A673 (cell line): ENCODE results near the gene EDAR. TPM values are rescaled to one million over a fixed set of nuclear protein-coding genes. Genes with fewer than 3 reads are reported as not detected.

Experiments
- BruUV-seq: library from RNA; stranded (reverse); fragments of 400-500 nt; replicated peaks from 2 replicates; lab custom pipeline; 2021; lab: Mats Ljungman, UMichigan
- CTCF ChIA-PET: fragments of 300-600 bp; sonication (Branson Sonifier 250); formaldehyde crosslinking; loops from one replicate; lab custom pipeline; 2022; ENCODE audit warnings: antibody characterized with exemption; lab: Charles Lee
- POLR2A ChIA-PET: fragments of 300-600 bp; sonication (Branson Sonifier 250); formaldehyde crosslinking; loops from one replicate; lab custom pipeline; 2022; ENCODE audit warnings: antibody characterized with exemption; ENCODE audit not compliant: low non-redundant PET; lab: Charles Lee
- DNase-seq: peaks from one replicate; pipeline ENCODE4 v3.0.0-alpha.2; 2015; ENCODE audit warnings: low spot score
- H3K27ac ChIP-seq: fragments of 200-600 bp; sonication (generic); 2 replicates; pipeline ENCODE4 v1.5.1; 2016; ENCODE audit warnings: mixed run types, low read depth, mild to moderate bottlenecking, mixed read lengths, antibody characterized with exemption, low read length; ENCODE audit not compliant: poor library complexity, severe bottlenecking
- H3K27me3 ChIP-seq: fragments of 200-600 bp; sonication (generic); replicated peaks from 2 replicates; pipeline ENCODE4 v1.6.1; 2017; ENCODE audit warnings: mixed run types, low read depth, mild to moderate bottlenecking, mixed read lengths, antibody characterized with exemption, low read length; ENCODE audit not compliant: insufficient read depth, poor library complexity
- H3K36me3 ChIP-seq: fragments of 200-600 bp; sonication (generic); 2 replicates; pipeline ENCODE4 v1.6.1; 2016; ENCODE audit warnings: mixed run types, mild to moderate bottlenecking, mixed read lengths, antibody characterized with exemption, low read length; ENCODE audit not compliant: insufficient read depth, poor library complexity, severe bottlenecking
- H3K4me1 ChIP-seq: fragments of 200-600 bp; sonication (generic); 2 replicates; pipeline ENCODE4 v1.6.1; 2017; ENCODE audit warnings: mixed run types, mild to moderate bottlenecking, mixed read lengths, antibody characterized with exemption, low read length; ENCODE audit not compliant: insufficient read depth, poor library complexity, severe bottlenecking
- H3K4me3 ChIP-seq: fragments of 200-600 bp; sonication (generic); 2 replicates; pipeline ENCODE4 v1.5.1; 2016; ENCODE audit warnings: low read depth, mixed run types, mild to moderate bottlenecking, mixed read lengths, low read length; ENCODE audit not compliant: poor library complexity, severe bottlenecking
- H3K9me3 ChIP-seq: fragments of 200-600 bp; sonication (generic); 2 replicates; pipeline ENCODE4 v1.6.1; 2016; ENCODE audit warnings: mixed run types, low read depth, mild to moderate bottlenecking, mixed read lengths, antibody characterized with exemption, low read length; ENCODE audit not compliant: poor library complexity, severe bottlenecking
- CTCF ChIP-seq: fragments of 300-800, 200-600 bp; sonication (generic); conservative IDR thresholded peaks from 2 replicates; pipeline ENCODE4 v1.5.1; 2017; ENCODE audit warnings: low read depth, mild to moderate bottlenecking, antibody characterized with exemption, low read length, moderate library complexity, mixed read lengths
- EZH2 ChIP-seq: fragments of 200-600 bp; sonication (generic); IDR thresholded peaks from 2 replicates; pipeline ENCODE4 v1.6.1; 2017; ENCODE audit warnings: borderline replicate concordance, low read depth, mild to moderate bottlenecking, mixed read lengths, antibody characterized with exemption, low read length; ENCODE audit not compliant: poor library complexity, severe bottlenecking
- intact Hi-C: fragments of 100-400 bp; cut with micrococcal nuclease; formaldehyde crosslinking; loops from one replicate; pipeline ENCODE4 v1.10.0; 2022; ENCODE audit not compliant: unreplicated experiment
- total RNA-seq: library from RNA; stranded (reverse); gene quantifications from 2 replicates; pipeline ENCODE4 v1.2.3, GENCODE V29; 2021

Gene EDAR
- total RNA-seq, 1 experiment from 2014 or later = not detected

DNA sequence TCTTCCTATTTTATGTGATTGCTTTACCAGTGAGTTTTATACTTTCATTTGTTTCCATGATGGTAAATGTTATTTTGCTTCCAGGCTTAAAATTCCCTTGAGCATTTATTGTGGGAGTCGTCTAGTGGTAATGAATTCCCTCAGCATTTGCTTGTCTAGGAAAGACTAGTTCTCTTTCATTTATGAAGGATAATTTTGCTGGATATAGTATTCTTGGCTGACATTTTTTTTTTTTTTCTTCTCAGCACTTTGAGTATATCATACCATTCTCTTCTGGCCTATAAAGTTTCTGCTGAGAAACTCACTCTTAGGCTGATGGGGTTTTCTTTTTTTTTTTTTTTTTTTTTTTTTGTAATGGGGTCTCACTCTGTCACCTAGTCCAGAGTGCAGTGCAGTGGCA is 99.1 kb downstream of the EDAR start:
- H3K4me1 ChIP-seq = no peaks in the 10 kb centered on the region
- no peak overlapping the region for H3K4me3 ChIP-seq
- ChIA-PET CTCF (no interaction called here), POLR2A (no interaction called here)
- no peak overlapping the region for H3K27ac ChIP-seq
- H3K36me3 ChIP-seq = no peaks in the 10 kb centered on the region
- DNase-seq = no peak
- peaks cover 16% of the 10 kb centered on the region for H3K9me3 ChIP-seq
- no peak for TF ChIP-seq CTCF
- no peak for TF ChIP-seq EZH2
- no peaks in the 10 kb centered on the region for H3K27me3 ChIP-seq
- intact Hi-C loops = no loop called here
- BruUV-seq = no TSS peak

DNA sequence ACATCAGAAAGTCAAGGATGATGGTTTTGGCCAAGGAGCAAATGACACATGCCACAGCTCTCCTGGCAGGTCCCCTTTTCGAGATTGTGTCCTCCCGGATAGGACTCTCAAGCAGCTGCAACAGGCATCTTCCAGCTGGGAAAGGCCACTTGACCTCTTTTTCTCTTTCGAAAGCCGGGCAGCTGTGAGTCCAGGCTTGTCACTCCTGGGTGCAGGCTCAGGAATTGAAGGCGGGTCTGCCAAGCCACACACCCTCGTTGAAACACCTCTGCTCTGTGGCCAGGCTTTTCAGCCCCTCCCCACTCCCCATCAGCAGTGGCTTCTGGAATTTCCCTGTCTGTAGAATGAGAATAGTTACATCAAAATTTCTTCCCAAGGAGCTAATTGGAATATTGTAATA is 104.4 kb downstream of the EDAR start:
- H3K27me3 ChIP-seq = no peaks in the 10 kb centered on the region
- peaks cover 17% of the 10 kb centered on the region for H3K9me3 ChIP-seq
- H3K4me3 ChIP-seq = no peak overlapping the region
- no peak for DNase-seq
- ChIA-PET POLR2A (no interaction called here), CTCF (no interaction called here)
- H3K36me3 ChIP-seq = no peaks in the 10 kb centered on the region
- intact Hi-C loops = no loop called here
- BruUV-seq = no TSS peak
- H3K27ac ChIP-seq = no peak overlapping the region
- no peaks in the 10 kb centered on the region for H3K4me1 ChIP-seq
- no peak for TF ChIP-seq EZH2
- TF ChIP-seq CTCF = no peak

DNA sequence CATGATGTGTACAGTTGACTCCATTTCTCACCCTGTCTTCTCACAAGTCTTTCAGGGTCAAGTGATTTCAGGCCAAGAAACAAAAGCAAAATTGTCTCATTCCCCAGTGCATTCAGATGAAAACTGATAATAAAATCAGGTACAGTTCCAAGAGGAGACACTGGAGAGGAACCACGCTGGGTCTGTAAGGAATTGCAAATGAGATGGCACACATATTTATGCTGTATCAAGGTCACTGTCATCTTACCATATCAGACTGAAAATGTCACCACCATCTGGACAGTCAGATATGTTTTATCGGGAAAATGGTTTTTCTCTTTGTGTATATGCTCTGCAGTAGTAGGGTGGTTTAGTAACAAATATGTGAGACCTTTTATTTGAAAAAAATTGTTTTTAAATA is 110.7 kb downstream of the EDAR start:
- no peak for TF ChIP-seq CTCF
- no peak for TF ChIP-seq EZH2
- H3K4me3 ChIP-seq = no peak overlapping the region
- no TSS peak for BruUV-seq
- no peaks in the 10 kb centered on the region for H3K36me3 ChIP-seq
- no peaks in the 10 kb centered on the region for H3K27me3 ChIP-seq
- DNase-seq = no peak
- intact Hi-C loops = no loop called here
- H3K4me1 ChIP-seq = no peaks in the 10 kb centered on the region
- no peak overlapping the region for H3K27ac ChIP-seq
- H3K9me3 ChIP-seq = peaks cover 9% of the 10 kb centered on the region
- POLR2A ChIA-PET = no interaction called here
- CTCF ChIA-PET = no interaction called here
